H9 (cell line): Measurements from ENCODE around the gene COTL1. TPM values are rescaled to one million over a fixed set of nuclear protein-coding genes. Genes with fewer than 3 reads are reported as not detected.

Experiments
- DNase-seq: peaks from one replicate; pipeline ENCODE4 v3.0.0-alpha.2; 2017
- H2AFZ ChIP-seq: one replicate; pipeline ENCODE4 v1.6.1; 2013; ENCODE audit warnings: mild to moderate bottlenecking, low read length, control low read depth, moderate library complexity
- H2AK5ac ChIP-seq: 2 replicates; pipeline ENCODE4 v1.6.1; 2013; ENCODE audit warnings: low read length, control low read depth, mixed read lengths; ENCODE audit not compliant: insufficient read length
- H2BK120ac ChIP-seq: one replicate; pipeline ENCODE4 v1.6.1; 2013; ENCODE audit warnings: low read depth, mild to moderate bottlenecking, low read length, control low read depth, inconsistent platforms; ENCODE audit not compliant: poor library complexity, severe bottlenecking
- H2BK12ac ChIP-seq: 2 replicates; pipeline ENCODE4 v1.6.1; 2013; ENCODE audit warnings: low read length, control low read depth, mixed read lengths, low read depth; ENCODE audit not compliant: insufficient read length
- H2BK15ac ChIP-seq: 2 replicates; pipeline ENCODE4 v1.6.1; 2013; ENCODE audit warnings: low read depth, low read length, control low read depth
- H2BK20ac ChIP-seq: one replicate; pipeline ENCODE4 v1.6.1; 2013; ENCODE audit warnings: low read depth, mild to moderate bottlenecking, low read length, control low read depth, inconsistent platforms; ENCODE audit not compliant: poor library complexity, severe bottlenecking
- H2BK5ac ChIP-seq: 2 replicates; pipeline ENCODE4 v1.6.1; 2013; ENCODE audit warnings: low read length, control low read depth, mixed read lengths; ENCODE audit not compliant: insufficient read length
- H3K14ac ChIP-seq: 2 replicates; pipeline ENCODE4 v1.6.1; 2013; ENCODE audit warnings: low read length, control low read depth; ENCODE audit not compliant: insufficient read depth
- H3K18ac ChIP-seq: 2 replicates; pipeline ENCODE4 v1.6.1; 2013; ENCODE audit warnings: low read depth, mild to moderate bottlenecking, mixed read lengths, low read length, control low read depth; ENCODE audit not compliant: insufficient read length
- H3K23ac ChIP-seq: 2 replicates; pipeline ENCODE4 v1.6.1; 2013; ENCODE audit warnings: low read length, control low read depth, mixed read lengths, low read depth; ENCODE audit not compliant: insufficient read length
- H3K23me2 ChIP-seq: 2 replicates; pipeline ENCODE4 v1.6.1; 2013; ENCODE audit warnings: low read depth, mild to moderate bottlenecking, mixed read lengths, low read length, control low read depth; ENCODE audit not compliant: insufficient read length, poor library complexity, severe bottlenecking
- H3K27ac ChIP-seq: 2 replicates; pipeline ENCODE4 v1.5.1; 2013; ENCODE audit warnings: low read length, control low read depth, mixed read lengths, low read depth; ENCODE audit not compliant: insufficient read length
- H3K27me3 ChIP-seq: 2 replicates; pipeline ENCODE4 v1.6.1; 2013; ENCODE audit warnings: low read length, control low read depth, inconsistent platforms; ENCODE audit not compliant: insufficient read depth
- H3K4ac ChIP-seq: 2 replicates; pipeline ENCODE4 v1.6.1; 2013; ENCODE audit warnings: low read depth, mild to moderate bottlenecking, control low read depth, inconsistent platforms, low read length, moderate library complexity
- H3K4me1 ChIP-seq: 2 replicates; pipeline ENCODE4 v1.6.1; 2013; ENCODE audit warnings: low read length, control low read depth, inconsistent platforms; ENCODE audit not compliant: insufficient read depth
- H3K4me2 ChIP-seq: 2 replicates; pipeline ENCODE4 v1.6.1; 2013; ENCODE audit warnings: low read length, control low read depth, mixed read lengths; ENCODE audit not compliant: insufficient read length, insufficient read depth
- H3K56ac ChIP-seq: 2 replicates; pipeline ENCODE4 v1.6.1; 2013; ENCODE audit warnings: low read depth, mild to moderate bottlenecking, mixed read lengths, low read length, control low read depth; ENCODE audit not compliant: insufficient read length
- H3K79me1 ChIP-seq: 2 replicates; pipeline ENCODE4 v1.6.1; 2013; ENCODE audit warnings: low read depth, mild to moderate bottlenecking, moderate library complexity, low read length, control low read depth, inconsistent platforms; ENCODE audit not compliant: insufficient read depth, poor library complexity, severe bottlenecking
- H3K79me2 ChIP-seq: 2 replicates; pipeline ENCODE4 v1.6.1; 2013; ENCODE audit warnings: low read length, control low read depth, inconsistent platforms; ENCODE audit not compliant: insufficient read depth
- H3K9ac ChIP-seq: 2 replicates; pipeline ENCODE4 v1.6.1; 2013; ENCODE audit warnings: low read length, control low read depth, mixed read lengths; ENCODE audit not compliant: insufficient read length; ENCODE audit errors: extremely low read depth
- H3K9me3 ChIP-seq: one replicate; pipeline ENCODE4 v1.6.1; 2013; ENCODE audit warnings: low read depth, low read length, inconsistent platforms; ENCODE audit not compliant: control insufficient read depth
- H3T11ph ChIP-seq: one replicate; pipeline ENCODE4 v1.6.1; 2013; ENCODE audit warnings: mild to moderate bottlenecking, low read length, control low read depth, inconsistent platforms
- H4K20me1 ChIP-seq: one replicate; pipeline ENCODE4 v1.6.1; 2013; ENCODE audit not compliant: control insufficient read depth, insufficient read length, insufficient read depth
- H4K5ac ChIP-seq: 2 replicates; pipeline ENCODE4 v1.6.1; 2013; ENCODE audit warnings: low read depth, mild to moderate bottlenecking, mixed read lengths, low read length, control low read depth; ENCODE audit not compliant: insufficient read length
- H4K8ac ChIP-seq: replicated peaks from 2 replicates; pipeline ENCODE4 v1.6.1; 2013; ENCODE audit warnings: low read length, control low read depth, mixed read lengths, low read depth; ENCODE audit not compliant: insufficient read length
- H4K91ac ChIP-seq: 2 replicates; pipeline ENCODE4 v1.6.1; 2013; ENCODE audit warnings: low read depth, mild to moderate bottlenecking, moderate library complexity, mixed read lengths, low read length, control low read depth; ENCODE audit not compliant: insufficient read length
- H3K27ac Mint-ChIP-seq, 3 experiments: 2 replicates in 2 of 3; 3 replicates in 1 of 3; pipeline ENCODE4 v1.8.0; 2020 to 2021; ENCODE audit warnings: mixed read lengths in 3 of 3, mild to moderate bottlenecking in 1 of 3, moderate library complexity in 1 of 3
- H3K27me3 Mint-ChIP-seq: 2 replicates; pipeline ENCODE4 v1.8.0; 2021; ENCODE audit warnings: low read depth, mild to moderate bottlenecking, moderate library complexity, mixed read lengths
- H3K36me3 Mint-ChIP-seq, 3 experiments: 2 replicates in 2 of 3; 3 replicates in 1 of 3; pipeline ENCODE4 v1.8.0; 2020 to 2021; ENCODE audit warnings: low read depth in 3 of 3, mixed read lengths in 3 of 3; ENCODE audit not compliant: insufficient read depth in 1 of 3
- H3K4me1 Mint-ChIP-seq, 2 experiments: 2 replicates each; pipeline ENCODE4 v1.8.0; 2020; ENCODE audit warnings: mixed read lengths in 2 of 2
- H3K4me3 Mint-ChIP-seq, 2 experiments: 2 replicates in 1 of 2; 3 replicates in 1 of 2; pipeline ENCODE4 v1.8.0; 2020 to 2021; ENCODE audit warnings: mild to moderate bottlenecking in 2 of 2, mixed read lengths in 2 of 2, moderate library complexity in 1 of 2
- H3K9me3 Mint-ChIP-seq, 2 experiments: 2 replicates in 1 of 2; 3 replicates in 1 of 2; pipeline ENCODE4 v1.8.0; 2020; ENCODE audit warnings: mild to moderate bottlenecking in 2 of 2, mixed read lengths in 2 of 2, moderate library complexity in 1 of 2
- CTCF ChIP-seq: fragments of 200-600 bp; sonication (generic); conservative IDR thresholded peaks from 3 replicates; pipeline ENCODE4 v1.8.0; 2021; ENCODE audit warnings: antibody characterized with exemption, mild to moderate bottlenecking
- WGBS: extraction: QIAGEN DNeasy Blood & Tissue Kit; methylation state at CpG from one replicate; pipeline ENCODE4 v1.1.7; 2013; ENCODE audit warnings: missing lambda C conversion rate, low lambda C conversion rate, mixed read lengths; ENCODE audit not compliant: insufficient read length; ENCODE audit errors: extremely low coverage; 5-methylcytosine and 5-hydroxymethylcytosine counted together
- total RNA-seq: library from RNA; stranded (reverse); gene quantifications from 2 replicates; pipeline ENCODE4 v1.2.1, GENCODE V29; 2021

The COTL1 gene
- total RNA-seq, 1 experiment from 2014 or later, result 81.4 TPM

GRCh38 chr16:84524346-84524920 is 93.4 kb downstream of the COTL1 start:
- H3K18ac ChIP-seq, result no peak overlapping the region
- Mint-ChIP-seq H3K27ac (no peak overlapping the region), H3K9me3 (peaks cover 4 to 9% of the 10 kb centered on the region in 2 experiments; a peak in 3 of 5 replicates), H3K27me3 (peaks cover 8% of the 10 kb centered on the region), H3K36me3 (peaks cover 2 to 6% (median 5%) of the 10 kb centered on the region in 3 experiments), H3K4me3 (no peak overlapping the region; a peak in 1 of 5 replicates), H3K4me1 (peaks cover 17 to 34% of the 10 kb centered on the region in 2 experiments)
- no peaks in the 10 kb centered on the region for H3K23me2 ChIP-seq
- H3K9ac ChIP-seq, result no peak overlapping the region
- no peak overlapping the region for H3K56ac ChIP-seq
- TF ChIP-seq CTCF, result no peak
- no peak overlapping the region for H4K5ac ChIP-seq
- no peaks in the 10 kb centered on the region for H3K9me3 ChIP-seq
- DNase-seq, result no peak
- no peak overlapping the region for H3T11ph ChIP-seq
- no peaks in the 10 kb centered on the region for H3K79me1 ChIP-seq
- H2AK5ac ChIP-seq, result no peak overlapping the region
- H2BK15ac ChIP-seq, result no peak overlapping the region
- H3K23ac ChIP-seq, result no peak overlapping the region
- no peaks in the 10 kb centered on the region for H3K27me3 ChIP-seq
- no peak overlapping the region for H2BK5ac ChIP-seq
- no peaks in the 10 kb centered on the region for H3K4me1 ChIP-seq
- H3K4me2 ChIP-seq, result no peak overlapping the region
- H2AFZ ChIP-seq, result no peak overlapping the region
- no peak overlapping the region for H2BK120ac ChIP-seq
- H3K14ac ChIP-seq, result no peak overlapping the region; the same call in 1 of the 2 replicates
- no peaks in the 10 kb centered on the region for H4K20me1 ChIP-seq
- H3K27ac ChIP-seq, result no peak overlapping the region
- no peak overlapping the region for H4K91ac ChIP-seq
- no CpG with 5 or more reads among the region's 14 CpGs for WGBS
- no peak overlapping the region for H2BK12ac ChIP-seq
- no peak overlapping the region for H3K4ac ChIP-seq
- no peak overlapping the region for H2BK20ac ChIP-seq
- no peaks in the 10 kb centered on the region for H3K79me2 ChIP-seq
- H4K8ac ChIP-seq, result no peak overlapping the region
